Kidney (tissue), 14 donors: ENCODE results near the gene CEP112. TPM values are rescaled to one million over a fixed set of nuclear protein-coding genes. Genes with fewer than 3 reads are reported as not detected.
A peak's percentile ranks its signal among the peaks of the same experiment; 100 is the strongest.

Experiments used
- DNase-seq, 5 donors: peaks; one replicate each; pipeline ENCODE4 v3.0.0-alpha.2; 2013 to 2020
- FAIRE-seq: peaks from 2 replicates; lab custom pipeline; 2012; peaks lifted over from hg19 to GRCh38; lab: Jason Lieb, UNC
- H3K27ac ChIP-seq, 2 donors: one replicate each; pipeline ENCODE4 v1.7.0; 2013; ENCODE audit warnings: low read depth in 2 of 2, low read length in 2 of 2, inconsistent platforms in 1 of 2
- H3K27me3 ChIP-seq: one replicate; pipeline ENCODE4 v1.7.1; 2013; ENCODE audit warnings: low read length, inconsistent platforms; ENCODE audit not compliant: control insufficient read depth, insufficient read depth
- H3K36me3 ChIP-seq, 3 donors: one replicate each; pipeline versions ENCODE4 v1.7.0 to v1.7.1; 2013; ENCODE audit warnings: low read length in 3 of 3, control low read depth in 1 of 3, inconsistent platforms in 1 of 3; ENCODE audit not compliant: insufficient read depth in 3 of 3, control insufficient read depth in 2 of 3
- H3K4me1 ChIP-seq, 3 donors: one replicate each; pipeline versions ENCODE4 v1.7.0 to v1.7.1; 2013; ENCODE audit warnings: low read length in 3 of 3, inconsistent platforms in 1 of 3, low read depth in 1 of 3; ENCODE audit not compliant: control insufficient read depth in 2 of 3, insufficient read depth in 2 of 3
- H3K4me3 ChIP-seq, 3 donors: one replicate each; pipeline versions ENCODE4 v1.7.0 to v1.8.1; 2013; ENCODE audit warnings: low read length in 3 of 3, control low read depth in 1 of 3, inconsistent platforms in 1 of 3
- H3K9ac ChIP-seq, 3 donors: one replicate each; pipeline versions ENCODE4 v1.7.0 to v1.7.1; 2013; ENCODE audit warnings: low read length in 3 of 3, control low read depth in 1 of 3, inconsistent platforms in 1 of 3
- H3K9me3 ChIP-seq, 3 donors: one replicate each; pipeline versions ENCODE4 v1.7.0 to v1.7.1; 2013; ENCODE audit warnings: low read length in 3 of 3, control low read depth in 1 of 3, inconsistent platforms in 1 of 3; ENCODE audit not compliant: control insufficient read depth in 2 of 3, insufficient read depth in 1 of 3
- intact Hi-C: fragments of 100-400 bp; cut with DNase I; formaldehyde crosslinking; loops from one replicate; pipeline ENCODE4 v1.11.1; 2022
- polyA plus RNA-seq: library from polyadenylated mRNA; stranded (reverse); fragments of 350-450 nt; fragmentation: Illumina TruSeq; extraction: RNeasy Lipid Tissue Mini Kit (QIAGEN cat#74804); gene quantifications from one replicate; pipeline ENCODE4 v1.2.3, GENCODE V29; 2014; ENCODE audit warnings: low read depth, low replicate concordance; ENCODE audit not compliant: insufficient read depth
- total RNA-seq: library from RNA; stranded (reverse); fragmentation: NEBNext Ultra II Directional; extraction: Animal tissue kit (Norgen Biotek cat#: 25700); gene quantifications from one replicate; pipeline ENCODE4 v1.2.1, GENCODE V29; 2021
- TF ChIP-seq, protein P1 (sequence below): IDR thresholded peaks from 3 replicates; pipeline ENCODE4 v1.5.1; 2012; ENCODE audit warnings: mild to moderate bottlenecking, moderate library complexity, borderline replicate concordance; ENCODE audit not compliant: insufficient read depth; ENCODE audit errors: extremely low read depth
- donor health status: control.
- donor health status: control.
- donor health status: control.
- donor health status: control.
- donor health status: control.
- donor health status: DM: yes; HTN: yes; CAD: no.
- donor health status: Normal renal cell carcinoma (clear cell type).

CEP112 gene
- total and polyA plus RNA-seq, 2 donors from 2014 or later: 17.0 to 27.4 TPM

DNA sequence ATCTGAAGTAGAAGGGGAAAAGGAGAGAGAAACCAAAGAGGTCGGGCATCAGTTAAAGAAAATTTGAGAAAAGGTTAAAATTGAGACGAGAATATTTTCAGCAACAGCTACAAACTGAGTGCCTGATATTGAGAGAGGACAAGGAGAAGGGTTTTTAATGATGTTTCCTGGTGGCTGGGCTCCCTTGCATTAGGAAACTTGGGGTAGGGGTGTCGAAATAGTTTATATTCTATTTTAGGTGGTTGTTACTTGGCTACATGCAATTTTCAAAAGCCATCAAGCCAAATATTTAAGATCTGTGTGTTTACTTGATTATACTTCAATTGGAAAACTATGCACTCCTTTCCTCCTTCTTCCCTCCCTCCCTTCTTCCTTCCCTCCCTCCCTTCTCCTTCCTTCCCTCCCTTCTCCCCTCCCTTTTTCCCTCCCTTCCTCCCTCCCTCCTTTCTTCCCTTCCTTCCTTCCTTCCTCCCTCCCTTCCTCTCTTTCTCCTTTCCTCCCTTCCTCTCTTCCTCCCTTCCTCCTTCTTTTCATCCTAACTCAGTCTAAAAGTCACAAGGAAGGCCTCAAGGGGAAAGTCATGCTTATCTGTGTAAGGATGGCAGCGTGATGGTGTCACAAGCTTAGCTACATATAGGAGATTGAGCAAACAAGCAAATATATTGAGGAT, 39.1 kb upstream of the CEP112 start:
- TF ChIP-seq, protein P1, sequence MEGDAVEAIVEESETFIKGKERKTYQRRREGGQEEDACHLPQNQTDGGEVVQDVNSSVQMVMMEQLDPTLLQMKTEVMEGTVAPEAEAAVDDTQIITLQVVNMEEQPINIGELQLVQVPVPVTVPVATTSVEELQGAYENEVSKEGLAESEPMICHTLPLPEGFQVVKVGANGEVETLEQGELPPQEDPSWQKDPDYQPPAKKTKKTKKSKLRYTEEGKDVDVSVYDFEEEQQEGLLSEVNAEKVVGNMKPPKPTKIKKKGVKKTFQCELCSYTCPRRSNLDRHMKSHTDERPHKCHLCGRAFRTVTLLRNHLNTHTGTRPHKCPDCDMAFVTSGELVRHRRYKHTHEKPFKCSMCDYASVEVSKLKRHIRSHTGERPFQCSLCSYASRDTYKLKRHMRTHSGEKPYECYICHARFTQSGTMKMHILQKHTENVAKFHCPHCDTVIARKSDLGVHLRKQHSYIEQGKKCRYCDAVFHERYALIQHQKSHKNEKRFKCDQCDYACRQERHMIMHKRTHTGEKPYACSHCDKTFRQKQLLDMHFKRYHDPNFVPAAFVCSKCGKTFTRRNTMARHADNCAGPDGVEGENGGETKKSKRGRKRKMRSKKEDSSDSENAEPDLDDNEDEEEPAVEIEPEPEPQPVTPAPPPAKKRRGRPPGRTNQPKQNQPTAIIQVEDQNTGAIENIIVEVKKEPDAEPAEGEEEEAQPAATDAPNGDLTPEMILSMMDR: no peak
- no peak overlapping the region for H3K27ac ChIP-seq
- H3K9me3 ChIP-seq: no peaks in the 10 kb centered on the region
- H3K36me3 ChIP-seq: no peaks in the 10 kb centered on the region
- H3K4me3 ChIP-seq: no peak overlapping the region
- no peak for DNase-seq
- intact Hi-C loops: no loop called here
- peaks cover 0 to 2% (median 0%) of the 10 kb centered on the region in 3 donors for H3K4me1 ChIP-seq
- H3K27me3 ChIP-seq: no peaks in the 10 kb centered on the region
- no peak overlapping the region for H3K9ac ChIP-seq
- FAIRE-seq: no peak

DNA sequence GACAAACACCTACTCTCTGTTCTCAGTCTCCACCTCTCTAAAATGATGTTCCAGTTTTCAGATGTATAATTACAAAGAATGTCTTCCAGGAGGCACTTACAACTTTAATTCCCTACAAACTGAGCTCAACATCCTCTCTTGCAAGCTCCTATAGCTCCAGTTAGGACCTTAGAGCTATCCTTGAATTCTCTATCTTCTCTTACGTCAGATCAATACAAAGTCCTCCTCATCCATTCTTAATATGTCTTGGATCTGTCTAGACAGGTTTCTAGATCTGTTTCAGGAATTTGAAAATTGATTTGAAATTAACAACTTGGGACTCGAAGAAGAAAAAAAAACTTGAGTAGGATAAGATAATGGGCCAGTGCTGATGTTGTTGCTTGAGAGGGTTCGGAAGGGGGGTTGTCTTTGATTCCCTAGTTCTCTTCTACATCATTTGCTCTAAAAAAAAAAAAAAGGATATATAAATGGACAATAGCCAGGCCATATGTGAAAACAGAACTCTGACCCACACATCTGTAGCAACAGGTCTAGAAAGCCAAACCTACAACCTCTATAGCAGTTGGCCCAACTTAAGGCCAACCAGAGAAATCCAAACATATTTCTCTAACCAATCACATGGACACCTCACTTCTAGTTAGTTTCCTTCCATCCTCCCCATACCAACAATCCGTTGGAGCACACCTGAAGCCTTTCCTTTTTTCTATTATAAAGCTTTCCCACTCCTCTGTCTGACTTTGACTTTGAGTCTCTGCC, 38.0 kb upstream of the CEP112 start:
- Histone ChIP-seq H3K27me3 (no peaks in the 10 kb centered on the region), H3K9ac (no peak overlapping the region), H3K36me3 (no peaks in the 10 kb centered on the region), H3K27ac (no peak overlapping the region), H3K4me3 (no peak overlapping the region), H3K4me1 (peaks cover 0 to 2% (median 0%) of the 10 kb centered on the region in 3 donors), H3K9me3 (no peaks in the 10 kb centered on the region)
- DNase-seq (peak in 1 of 5 donors; percentile 9), FAIRE-seq (no peak)
- TF ChIP-seq, protein P1: no peak
- intact Hi-C loops: no loop called here

DNA sequence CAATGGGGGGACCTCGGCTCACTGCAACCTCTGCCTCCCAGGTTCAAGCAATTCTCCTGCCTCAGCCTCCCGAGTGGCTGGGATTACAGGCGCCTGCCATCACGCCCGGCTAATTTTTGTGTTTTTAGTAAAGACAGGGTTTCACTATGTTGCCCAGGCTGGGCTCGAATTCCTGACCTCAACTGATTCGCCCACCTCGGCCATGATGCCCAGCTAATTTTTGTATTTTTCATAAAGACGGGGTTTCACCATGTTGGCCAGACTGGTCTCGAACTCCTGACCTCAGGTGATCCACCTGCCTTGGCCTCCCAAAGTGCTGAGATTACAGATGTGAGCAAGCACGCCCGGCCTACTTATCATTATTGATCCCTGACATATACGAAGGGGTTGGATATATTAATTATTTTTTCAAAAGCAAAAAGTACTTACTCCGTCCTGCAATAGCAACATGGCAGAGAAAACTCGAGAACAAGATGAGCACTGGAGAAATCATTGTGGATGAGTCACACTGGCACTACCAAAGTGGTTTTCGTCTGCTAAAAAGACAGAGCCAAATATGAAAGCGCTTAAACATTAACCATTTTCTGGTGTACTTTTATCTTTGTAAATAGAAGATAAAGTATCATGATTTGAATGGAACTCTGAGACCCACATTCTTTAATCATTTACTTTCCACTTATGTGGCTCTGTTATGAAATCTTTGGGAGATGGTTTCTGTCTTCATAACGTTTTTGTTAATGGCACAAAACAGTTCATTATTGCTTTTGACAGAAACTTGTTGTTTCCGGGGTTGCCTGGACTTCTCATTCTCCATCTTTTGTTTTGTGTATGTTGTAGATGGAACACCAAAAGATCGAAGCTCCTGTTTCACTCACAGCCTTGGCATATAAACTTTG, 37.2 kb upstream of the CEP112 start, which contains the start of gene APOH:
Gene APOH, minus strand, starts transcription at position 529 of the 896 bp plus-strand sequence. Its CDS starts 36 bp downstream, at position 493.
- Histone ChIP-seq H3K4me3 (no peak within 1 kb of the TSS), H3K9ac (no peak within 1 kb of the TSS), H3K4me1 (peaks cover 0 to 2% (median 0%) of the 10 kb centered on the region in 3 donors), H3K9me3 (no peaks in the 10 kb centered on the region), H3K27me3 (no peaks in the 10 kb centered on the region), H3K36me3 (no peaks in the 10 kb centered on the region), H3K27ac (no peak within 1 kb of the TSS)
- intact Hi-C loops: no loop called here
- FAIRE-seq (no peak), DNase-seq (no peak)
- TF ChIP-seq, protein P1: no peak
